Measurements from ENCODE around the gene CSF2.

Gene CSF2

DNA sequence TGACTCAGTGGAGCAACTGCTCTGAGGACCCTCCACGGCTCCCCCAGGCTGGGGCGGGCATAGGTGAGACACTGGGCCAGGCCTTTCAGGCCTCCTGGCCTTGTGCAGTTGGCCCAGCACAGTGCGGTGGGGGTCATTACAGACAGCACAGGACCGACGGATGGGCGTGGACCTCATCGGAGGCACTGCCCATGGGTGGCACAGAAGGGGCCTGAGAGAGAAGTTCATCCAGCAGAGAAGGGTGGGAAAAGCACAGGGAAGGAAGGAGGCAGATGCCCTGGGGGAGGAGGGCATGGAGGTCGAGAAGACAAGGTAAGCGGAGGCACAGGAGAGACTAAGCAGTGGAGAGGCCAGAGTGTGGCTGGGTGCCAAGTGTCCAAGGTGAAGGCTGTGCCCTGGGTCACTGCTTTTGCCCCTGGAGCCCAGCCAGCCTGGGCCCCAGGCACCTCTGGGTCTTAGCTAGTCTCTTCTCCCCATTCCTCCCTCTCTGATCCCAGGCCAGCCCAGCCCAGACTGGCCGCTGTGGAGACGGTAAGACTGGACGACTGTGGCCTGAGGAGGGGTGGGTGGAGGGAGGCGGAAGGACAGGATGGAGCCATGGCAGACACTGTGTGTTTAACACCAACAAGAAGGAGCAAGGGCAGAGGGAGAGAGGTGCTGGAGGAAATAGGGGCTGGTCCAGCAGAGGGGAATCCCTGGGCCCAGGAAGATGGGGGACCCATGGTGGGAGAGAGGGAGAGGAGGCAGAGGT is 7.5 kb upstream of the CSF2 start:
- H3K4me1 Mint-ChIP-seq = peaks cover 30% of the 10 kb centered on the region
- no peaks in the 10 kb centered on the region for H3K27me3 Mint-ChIP-seq
- no peak overlapping the region for H3K4me3 Mint-ChIP-seq
- ATAC-seq (replicated peaks; ENCODE audit: extremely low read depth, poor library complexity, severe bottlenecking) = no peak
- no peak for DNase-seq (ENCODE audit: low spot score in 2 of 2)
- no peaks in the 10 kb centered on the region for H3K9me3 Mint-ChIP-seq
- H3K27ac Mint-ChIP-seq (ENCODE audit: low read depth) = peak overlapping the region; percentile 67
- H3K36me3 Mint-ChIP-seq (ENCODE audit: insufficient read depth) = peaks cover 4% of the 10 kb centered on the region

- H3K4me1 Mint-ChIP-seq = peaks cover 30% of the 10 kb centered on the region
- no peak for ATAC-seq (replicated peaks; ENCODE audit: extremely low read depth, poor library complexity, severe bottlenecking)
- no peaks in the 10 kb centered on the region for H3K9me3 Mint-ChIP-seq
- DNase-seq (ENCODE audit: low spot score in 2 of 2) = no peak
- no peak overlapping the region for H3K4me3 Mint-ChIP-seq
- peaks cover 4% of the 10 kb centered on the region for H3K36me3 Mint-ChIP-seq (ENCODE audit: insufficient read depth)
- H3K27ac Mint-ChIP-seq (ENCODE audit: low read depth) = peak overlapping the region; percentile 58
- H3K27me3 Mint-ChIP-seq = no peaks in the 10 kb centered on the region
Measured at GRCh38 chr5:132066871-132067270, 6.7 kb upstream of the CSF2 start.

GRCh38 chr5:132067451-132067850 is 6.1 kb upstream of the CSF2 start:
- Mint-ChIP-seq H3K4me1 (peaks cover 35% of the 10 kb centered on the region), H3K27ac (ENCODE audit: low read depth) (peak overlapping the region; percentile 58), H3K36me3 (ENCODE audit: insufficient read depth) (peaks cover 4% of the 10 kb centered on the region), H3K9me3 (no peaks in the 10 kb centered on the region), H3K4me3 (no peak overlapping the region), H3K27me3 (no peaks in the 10 kb centered on the region)
- DNase-seq (ENCODE audit: low spot score in 2 of 2) (no peak), ATAC-seq (replicated peaks; ENCODE audit: extremely low read depth, poor library complexity, severe bottlenecking) (no peak)

DNA sequence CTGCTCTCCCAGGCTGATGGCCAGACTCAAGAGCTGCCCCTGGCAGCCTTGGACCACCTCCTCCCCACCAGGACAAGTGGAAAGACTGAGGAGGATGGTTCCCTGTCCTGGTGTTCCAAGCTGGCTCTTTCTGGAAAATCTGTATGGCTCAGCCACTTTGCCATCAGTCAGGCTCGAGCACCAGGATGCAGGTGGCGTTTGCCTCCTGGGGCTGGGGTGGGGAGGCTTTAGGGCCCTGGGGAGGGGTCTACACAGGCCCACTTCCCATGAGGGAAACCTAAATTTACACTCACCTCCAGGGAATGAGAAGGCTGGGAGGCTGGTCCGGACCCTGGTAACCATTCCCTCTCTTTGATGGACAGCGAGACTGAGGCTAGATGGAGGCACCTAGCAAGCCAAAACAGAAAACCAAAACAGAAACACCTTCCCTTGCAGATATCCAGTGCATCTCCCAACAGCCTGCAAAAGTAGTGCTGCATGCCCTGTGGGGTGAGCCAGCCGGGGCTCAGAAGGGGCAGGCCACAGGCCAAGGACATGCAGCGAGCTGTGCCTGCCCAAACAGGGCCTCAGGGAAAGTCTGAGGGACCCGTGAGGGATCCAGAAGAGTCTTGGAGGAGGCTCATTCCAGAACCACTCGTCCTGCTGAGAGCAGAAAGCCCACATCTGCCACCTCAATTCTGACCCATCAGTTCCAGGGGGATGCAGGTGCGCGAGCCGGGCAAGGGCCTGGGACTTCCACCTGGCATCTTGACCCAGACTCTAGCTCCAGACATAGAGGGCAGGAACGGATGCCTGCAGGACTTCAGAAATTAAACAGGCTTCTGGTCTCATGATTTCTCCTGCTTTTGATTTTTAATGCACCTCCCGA is 5.4 kb upstream of the CSF2 start:
- Mint-ChIP-seq H3K27ac (ENCODE audit: low read depth) (no peak overlapping the region), H3K4me1 (peaks cover 42% of the 10 kb centered on the region), H3K4me3 (no peak overlapping the region), H3K27me3 (no peaks in the 10 kb centered on the region), H3K36me3 (ENCODE audit: insufficient read depth) (peaks cover 4% of the 10 kb centered on the region), H3K9me3 (no peaks in the 10 kb centered on the region)
- DNase-seq (ENCODE audit: low spot score in 2 of 2) (no peak), ATAC-seq (replicated peaks; ENCODE audit: extremely low read depth, poor library complexity, severe bottlenecking) (no peak)

GRCh38 chr5:132069561-132069960 is 4.0 kb upstream of the CSF2 start:
- H3K27me3 Mint-ChIP-seq = no peaks in the 10 kb centered on the region
- peaks cover 3% of the 10 kb centered on the region for H3K36me3 Mint-ChIP-seq (ENCODE audit: insufficient read depth)
- no peak for DNase-seq (ENCODE audit: low spot score in 2 of 2)
- peak overlapping the region; percentile 38 for H3K27ac Mint-ChIP-seq (ENCODE audit: low read depth)
- no peak overlapping the region for H3K4me3 Mint-ChIP-seq
- no peak for ATAC-seq (replicated peaks; ENCODE audit: extremely low read depth, poor library complexity, severe bottlenecking)
- peaks cover 32% of the 10 kb centered on the region for H3K4me1 Mint-ChIP-seq
- no peaks in the 10 kb centered on the region for H3K9me3 Mint-ChIP-seq

DNA sequence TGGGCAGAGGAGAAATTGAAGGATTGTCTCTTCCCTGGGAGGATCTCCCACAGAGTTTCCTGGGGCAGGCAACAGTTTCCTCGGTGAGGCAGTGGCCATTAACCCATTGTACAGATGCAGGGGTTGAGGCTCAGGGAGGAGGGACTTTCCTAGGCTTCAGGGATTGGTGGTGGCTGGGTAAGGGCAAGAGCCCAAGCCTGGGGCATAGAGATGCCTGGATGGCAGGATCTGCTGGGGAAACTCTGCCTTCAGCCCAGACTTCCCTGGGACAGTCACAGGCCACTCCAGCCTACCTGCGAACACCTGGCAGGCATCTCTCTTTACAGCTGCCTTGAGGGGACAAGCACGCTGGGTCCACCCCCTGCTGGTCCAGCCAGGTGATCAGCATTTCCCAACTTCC is 3.6 kb upstream of the CSF2 start:
- no peak for ATAC-seq (replicated peaks; ENCODE audit: extremely low read depth, poor library complexity, severe bottlenecking)
- no peak overlapping the region for H3K4me3 Mint-ChIP-seq
- peaks cover 32% of the 10 kb centered on the region for H3K4me1 Mint-ChIP-seq

GRCh38 chr5:132070460-132071337 is 2.9 kb upstream of the CSF2 start:
- Mint-ChIP-seq H3K27ac (ENCODE audit: low read depth) (no peak overlapping the region), H3K4me1 (peaks cover 28% of the 10 kb centered on the region), H3K36me3 (ENCODE audit: insufficient read depth) (no peaks in the 10 kb centered on the region), H3K27me3 (no peaks in the 10 kb centered on the region), H3K4me3 (no peak overlapping the region), H3K9me3 (no peaks in the 10 kb centered on the region)
- DNase-seq (ENCODE audit: low spot score in 2 of 2) (no peak), ATAC-seq (replicated peaks; ENCODE audit: extremely low read depth, poor library complexity, severe bottlenecking) (no peak)

More for the DNA sequence above, 3.6 kb upstream of the CSF2 start:
- Mint-ChIP-seq H3K27ac (ENCODE audit: low read depth) (peak overlapping the region; percentile 38), H3K27me3 (no peaks in the 10 kb centered on the region), H3K36me3 (ENCODE audit: insufficient read depth) (no peaks in the 10 kb centered on the region), H3K9me3 (no peaks in the 10 kb centered on the region)
- DNase-seq (ENCODE audit: low spot score in 2 of 2) = no peak

- Mint-ChIP-seq H3K27me3 (no peaks in the 10 kb centered on the region), H3K9me3 (no peaks in the 10 kb centered on the region), H3K36me3 (ENCODE audit: insufficient read depth) (no peaks in the 10 kb centered on the region), H3K4me1 (peaks cover 22% of the 10 kb centered on the region), H3K27ac (ENCODE audit: low read depth) (no peak overlapping the region), H3K4me3 (no peak overlapping the region)
- DNase-seq (ENCODE audit: low spot score in 2 of 2) = no peak
- ATAC-seq (replicated peaks; ENCODE audit: extremely low read depth, poor library complexity, severe bottlenecking) = no peak
Measured at GRCh38 chr5:132071338-132071707, 2.3 kb upstream of the CSF2 start.

GRCh38 chr5:132072070-132072469 is 1.5 kb upstream of the CSF2 start:
- no peak for ATAC-seq (replicated peaks; ENCODE audit: extremely low read depth, poor library complexity, severe bottlenecking)
- Mint-ChIP-seq H3K27ac (ENCODE audit: low read depth) (no peak overlapping the region), H3K9me3 (no peaks in the 10 kb centered on the region), H3K27me3 (no peaks in the 10 kb centered on the region), H3K36me3 (ENCODE audit: insufficient read depth) (no peaks in the 10 kb centered on the region), H3K4me3 (no peak overlapping the region), H3K4me1 (peaks cover 25% of the 10 kb centered on the region)
- no peak for DNase-seq (ENCODE audit: low spot score in 2 of 2)

DNA sequence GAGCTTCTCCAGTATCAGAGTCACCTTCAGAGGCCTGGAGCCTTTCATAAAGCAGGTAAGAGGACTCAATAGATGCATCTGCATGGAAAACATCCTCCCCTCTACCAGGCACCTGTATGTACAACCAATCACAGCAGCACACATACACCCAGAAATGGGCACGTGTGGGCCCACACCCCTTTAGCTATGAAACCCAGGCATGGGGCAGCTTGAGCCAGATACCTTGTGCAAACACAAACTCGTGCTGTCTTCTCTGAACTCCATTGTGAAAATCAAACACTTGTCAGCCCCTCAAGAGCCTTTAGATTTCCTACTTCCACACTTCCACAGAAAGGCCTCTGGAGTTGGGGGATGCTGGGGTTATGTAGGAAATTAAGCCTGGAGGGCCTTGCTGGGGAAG is 1.1 kb upstream of the CSF2 start:
- H3K4me3 Mint-ChIP-seq = no peak overlapping the region
- peaks cover 30% of the 10 kb centered on the region for H3K4me1 Mint-ChIP-seq
- no peaks in the 10 kb centered on the region for H3K9me3 Mint-ChIP-seq
- no peak for ATAC-seq (replicated peaks; ENCODE audit: extremely low read depth, poor library complexity, severe bottlenecking)
- no peaks in the 10 kb centered on the region for H3K36me3 Mint-ChIP-seq (ENCODE audit: insufficient read depth)
- no peak overlapping the region for H3K27ac Mint-ChIP-seq (ENCODE audit: low read depth)
- no peak for DNase-seq (ENCODE audit: low spot score in 2 of 2)
- H3K27me3 Mint-ChIP-seq = no peaks in the 10 kb centered on the region

DNA sequence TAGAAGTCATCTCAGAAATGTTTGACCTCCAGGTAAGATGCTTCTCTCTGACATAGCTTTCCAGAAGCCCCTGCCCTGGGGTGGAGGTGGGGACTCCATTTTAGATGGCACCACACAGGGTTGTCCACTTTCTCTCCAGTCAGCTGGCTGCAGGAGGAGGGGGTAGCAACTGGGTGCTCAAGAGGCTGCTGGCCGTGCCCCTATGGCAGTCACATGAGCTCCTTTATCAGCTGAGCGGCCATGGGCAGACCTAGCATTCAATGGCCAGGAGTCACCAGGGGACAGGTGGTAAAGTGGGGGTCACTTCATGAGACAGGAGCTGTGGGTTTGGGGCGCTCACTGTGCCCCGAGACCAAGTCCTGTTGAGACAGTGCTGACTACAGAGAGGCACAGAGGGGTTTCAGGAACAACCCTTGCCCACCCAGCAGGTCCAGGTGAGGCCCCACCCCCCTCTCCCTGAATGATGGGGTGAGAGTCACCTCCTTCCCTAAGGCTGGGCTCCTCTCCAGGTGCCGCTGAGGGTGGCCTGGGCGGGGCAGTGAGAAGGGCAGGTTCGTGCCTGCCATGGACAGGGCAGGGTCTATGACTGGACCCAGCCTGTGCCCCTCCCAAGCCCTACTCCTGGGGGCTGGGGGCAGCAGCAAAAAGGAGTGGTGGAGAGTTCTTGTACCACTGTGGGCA is 642 bp downstream of the CSF2 start:
- ATAC-seq (replicated peaks; ENCODE audit: extremely low read depth, poor library complexity, severe bottlenecking) (no peak), DNase-seq (ENCODE audit: low spot score in 2 of 2) (no peak)
- H3K27me3 Mint-ChIP-seq = no peaks in the 10 kb centered on the region
- no peak overlapping the region for H3K4me3 Mint-ChIP-seq
- peak overlapping the region; percentile 38 for H3K27ac Mint-ChIP-seq (ENCODE audit: low read depth)
- no peaks in the 10 kb centered on the region for H3K36me3 Mint-ChIP-seq (ENCODE audit: insufficient read depth)
- H3K9me3 Mint-ChIP-seq = no peaks in the 10 kb centered on the region
- H3K4me1 Mint-ChIP-seq = peaks cover 42% of the 10 kb centered on the region

Measured in central memory CD8-positive, alpha-beta T cell (primary cell).